Heart left ventricle (tissue), 16 donors: Measurements from ENCODE around the gene ETV6. TPM values are rescaled to one million over a fixed set of nuclear protein-coding genes. Genes with fewer than 3 reads are reported as not detected.
"Not testable (repeated sequence)": the region's sequence is repeated elsewhere in the genome, so short reads cannot be mapped to it uniquely, and the experiment has no call there.

Experiments
- ATAC-seq, 4 donors: fragments of 200-7000 bp; cut with Tn5 transposase; one replicate each; pipeline ENCODE4 v1.9.1; 2020 to 2022; ENCODE audit warnings: moderate library complexity in 4 of 4, mild to moderate bottlenecking in 3 of 4, moderate number of reproducible peaks in 1 of 4
- DNase-seq, 5 donors: peaks; one replicate each; pipeline ENCODE4 v3.0.0-alpha.2; 2020
- H3K27ac ChIP-seq, 12 donors: fragments of 200-600 bp; sonication (generic) in 4 of 12; one replicate each; pipeline versions ENCODE4 v1.5.0 to v1.8.0; 2016 to 2022; ENCODE audit warnings: mild to moderate bottlenecking in 2 of 12
- H3K27me3 ChIP-seq, 9 donors: fragments of 200-600 bp; sonication (generic) in 2 of 9; one replicate each; pipeline versions ENCODE4 v1.5.1 to v1.8.0; 2016 to 2022; ENCODE audit warnings: mild to moderate bottlenecking in 3 of 9
- H3K36me3 ChIP-seq, 9 donors: fragments of 200-600 bp; sonication (generic) in 2 of 9; one replicate each; pipeline versions ENCODE4 v1.5.0 to v1.8.0; 2018 to 2022; ENCODE audit warnings: mild to moderate bottlenecking in 2 of 9
- H3K4me1 ChIP-seq, 12 donors: fragments of 200-600 bp; sonication (generic) in 4 of 12; one replicate each; pipeline versions ENCODE4 v1.5.0 to v1.8.0; 2016 to 2022; ENCODE audit warnings: mild to moderate bottlenecking in 3 of 12
- H3K4me3 ChIP-seq, 12 donors: fragments of 200-600 bp; sonication (generic) in 4 of 12; one replicate each; pipeline versions ENCODE4 v1.5.0 to v1.8.0; 2017 to 2022; ENCODE audit warnings: mild to moderate bottlenecking in 9 of 12, moderate library complexity in 4 of 12
- H3K9me3 ChIP-seq, 12 donors: fragments of 200-600 bp; sonication (generic) in 4 of 12; one replicate each; pipeline versions ENCODE4 v1.5.0 to v1.8.0; 2016 to 2022; ENCODE audit warnings: mild to moderate bottlenecking in 1 of 12
- CTCF ChIP-seq, 12 donors: fragments of 200-600 bp; sonication (generic) in 4 of 12; IDR thresholded peaks; one replicate each; pipeline versions ENCODE4 v1.5.0 to v1.8.0; 2018 to 2022; ENCODE audit warnings: antibody characterized with exemption in 12 of 12, mild to moderate bottlenecking in 5 of 12
- POLR2A ChIP-seq, 2 donors: fragments of 450-650 bp; IDR thresholded peaks; one replicate each; pipeline ENCODE4 v1.6.1; 2017; ENCODE audit warnings: antibody characterized with exemption in 2 of 2, mild to moderate bottlenecking in 2 of 2, moderate library complexity in 2 of 2
- WGBS, 4 donors: extraction: QIAGEN DNeasy Blood & Tissue Kit in 2 of 4; methylation state at CpG; one replicate each; pipeline versions ENCODE4 v1.1.5 to v1.1.7; 2013 to 2018; 5-methylcytosine and 5-hydroxymethylcytosine counted together
- intact Hi-C, 10 donors: fragments of 100-400 bp; cut with DNase I; formaldehyde crosslinking; loops; one replicate each; pipeline versions ENCODE4 v1.11.1 to v1.14.2; 2022
- polyA plus RNA-seq, 2 donors: library from polyadenylated mRNA; stranded (reverse); fragments of 200-250 nt; gene quantifications; one replicate each; pipeline ENCODE4 v1.2.3, GENCODE V29; 2013
- total RNA-seq, 9 donors: library from RNA; depleted of rRNA in 2 of 9; stranded (reverse); fragments of >200 nt in 2 of 9; fragmentation: NEBNext Ultra II Directional in 3 of 9; extraction: Animal tissue kit (Norgen Biotek cat#: 25700) in 3 of 9; gene quantifications; one replicate each; pipeline versions ENCODE4 v1.1.0 to v1.2.4, GENCODE V29; 2016 to 2023
- donor health status: ischemic (EF 13 %, LVEDD 7.1; RV severe dilation, severe dysfunction).
- donor health status: healthy with polysubstance abuse.
- donor health status: DM: no; HTN: yes; CAD: no.
- donor health status: DM: no; HTN: no; CAD: no.
- donor health status: ischemic (EF 25% LVEDD 6.9; RV normal size, moderate dysfunction).
- donor health status: ischemic (EF 25% LVEDD 5.7; RV mildly dilated, moderate dysfunction).
- donor health status: healthy.
- donor health status: DM: yes; HTN: yes; CAD: no.
- donor health status: ischemic (EF 35%, LVEDD 5.7; RV mildly dilated, moderate dysfunction).
- donor health status: nonischemic (EF 11% LVEDD 7.7; RV severe dilation, severe dysfunction).
- donor health status: DM: yes; HTN: yes; CAD: no.
- donor health status: PGD.
- donor health status: ischemic (EF 29% LVEDD 5.4; RV normal size, mild dysfunction).
- donor health status: nonischemic (EF 23%, LVEDD 6.1; RV moderate dilation, normal function).

The ETV6 gene
- total and polyA plus RNA-seq, 11 donors: 3.9 to 37.3 (median 12.4) TPM

GRCh38 chr12:11621797-11622423 is 27.6 kb upstream of the ETV6 start:
- Histone ChIP-seq H3K4me3 (no peak overlapping the region), H3K27me3 (no peaks in the 10 kb centered on the region), H3K9me3 (peaks cover 0 to 5% (median 0%) of the 10 kb centered on the region in 12 donors), H3K36me3 (no peaks in the 10 kb centered on the region), H3K27ac (no peak overlapping the region), H3K4me1 (peaks cover 0 to 11% (median 0%) of the 10 kb centered on the region in 12 donors)
- 53 to 61% (median 55%) methylated on average over 5 of the region's 5 CpGs for WGBS, 4 donors
- DNase-seq (peak in 1 of 5 donors; percentile 16), ATAC-seq (no peak)
- TF ChIP-seq CTCF (IDR thresholded peaks at IDR 0.05) (peak in 11 of 12 donors; percentile 19 to 59 (median 39)), POLR2A (IDR thresholded peaks at IDR 0.05) (no peak)
- intact Hi-C loops: loop anchor here in 6 of 10 donors (1.0 to 10.0 kb wide), 5 partner anchors 47 to 413 kb away; no protein-coding TSS in a partner anchor

GRCh38 chr12:11622876-11623281 is 26.6 kb upstream of the ETV6 start:
- no peaks in the 10 kb centered on the region for H3K36me3 ChIP-seq
- TF ChIP-seq CTCF (IDR thresholded peaks at IDR 0.05) (peak in 2 of 12 donors; percentile 17 to 18), POLR2A (IDR thresholded peaks at IDR 0.05) (no peak)
- ATAC-seq (no peak), DNase-seq (no peak)
- peaks cover 0 to 11% (median 0%) of the 10 kb centered on the region in 12 donors for H3K4me1 ChIP-seq
- intact Hi-C loops: loop anchor here in 6 of 10 donors (1.0 to 10.0 kb wide), 5 partner anchors 48 to 412 kb away; no protein-coding TSS in a partner anchor
- WGBS, 4 donors: 76 to 83% (median 77%) methylated on average over 5 of the region's 5 CpGs
- peak overlapping the region in 1 of 12 donors; percentile 28 for H3K27ac ChIP-seq
- no peak overlapping the region for H3K4me3 ChIP-seq
- H3K9me3 ChIP-seq: peaks cover 0 to 5% (median 0%) of the 10 kb centered on the region in 12 donors
- no peaks in the 10 kb centered on the region for H3K27me3 ChIP-seq

GRCh38 chr12:11623382-11623781 is 26.1 kb upstream of the ETV6 start:
- ATAC-seq (peak in 1 of 4 donors; percentile 20), DNase-seq (no peak)
- Histone ChIP-seq H3K9me3 (peaks cover 0 to 5% (median 0%) of the 10 kb centered on the region in 12 donors), H3K4me1 (peaks cover 0 to 11% (median 0%) of the 10 kb centered on the region in 12 donors), H3K36me3 (no peaks in the 10 kb centered on the region), H3K27ac (peak overlapping the region in 1 of 12 donors; percentile 28), H3K4me3 (no peak overlapping the region), H3K27me3 (no peaks in the 10 kb centered on the region)
- no peak for TF ChIP-seq POLR2A (IDR thresholded peaks at IDR 0.05)
- intact Hi-C loops: loop anchor here in 5 of 10 donors (5.0 to 10.0 kb wide), 4 partner anchors 49 to 411 kb away; no protein-coding TSS in a partner anchor
- 69 to 81% (median 75%) methylated on average over 4 of the region's 4 CpGs for WGBS, 4 donors

- H3K4me3 ChIP-seq: no peak overlapping the region
- H3K27me3 ChIP-seq: no peaks in the 10 kb centered on the region
- H3K36me3 ChIP-seq: no peaks in the 10 kb centered on the region
- 83 to 95% (median 88%) methylated on average over 1 of the region's 1 CpG for WGBS, 4 donors
- H3K4me1 ChIP-seq: peaks cover 0 to 11% (median 0%) of the 10 kb centered on the region in 12 donors
- H3K27ac ChIP-seq: no peak overlapping the region
- H3K9me3 ChIP-seq: peaks cover 0 to 5% (median 0%) of the 10 kb centered on the region in 12 donors
- TF ChIP-seq POLR2A (IDR thresholded peaks at IDR 0.05) (no peak), CTCF (IDR thresholded peaks at IDR 0.05) (no peak)
- intact Hi-C loops: loop anchor here in 5 of 10 donors (5.0 to 10.0 kb wide), 4 partner anchors 49 to 411 kb away; no protein-coding TSS in a partner anchor
- DNase-seq (no peak), ATAC-seq (no peak)
These were observed 25.4 kb upstream of the ETV6 start for GRCh38 chr12:11624116-11624515.

- not testable (repeated sequence) for ATAC-seq, H3K27ac ChIP-seq, DNase-seq, H3K9me3 ChIP-seq, H3K36me3 ChIP-seq, H3K27me3 ChIP-seq, H3K4me3 ChIP-seq
- WGBS, 4 donors: 85 to 97% (median 89%) methylated on average over 6 of the region's 6 CpGs
- intact Hi-C loops: loop anchor here in 2 of 10 donors (10.0 kb wide), 2 partner anchors 53 to 407 kb away; no protein-coding TSS in a partner anchor
- H3K4me1 ChIP-seq: peaks cover 0 to 11% (median 0%) of the 10 kb centered on the region in 12 donors
These were observed 21.8 kb upstream of the ETV6 start for GRCh38 chr12:11627709-11628108.
